Subcutaneous abdominal adipose tissue (tissue), 5 donors: ENCODE measurements around the gene RPL7L1.
A peak's percentile ranks its signal among the peaks of the same experiment; 100 is the strongest.

Source experiments
- H3K27ac ChIP-seq: one replicate; pipeline ENCODE4 v1.7.0; 2013; ENCODE audit warnings: low read depth, mild to moderate bottlenecking, inconsistent platforms, low read length, moderate library complexity
- H3K27me3 ChIP-seq, 5 donors: one replicate each; pipeline ENCODE4 v1.7.0; 2013; ENCODE audit warnings: low read length in 5 of 5, inconsistent platforms in 1 of 5; ENCODE audit not compliant: control insufficient read depth in 5 of 5, insufficient read depth in 4 of 5
- H3K36me3 ChIP-seq, 5 donors: one replicate each; pipeline ENCODE4 v1.7.0; 2013; ENCODE audit warnings: low read length in 5 of 5; ENCODE audit not compliant: control insufficient read depth in 5 of 5, insufficient read depth in 5 of 5
- H3K4me1 ChIP-seq, 5 donors: one replicate each; pipeline ENCODE4 v1.7.0; 2013; ENCODE audit warnings: low read length in 5 of 5, mild to moderate bottlenecking in 3 of 5, moderate library complexity in 1 of 5; ENCODE audit not compliant: control insufficient read depth in 5 of 5, insufficient read depth in 5 of 5
- H3K4me3 ChIP-seq, 5 donors: one replicate each; pipeline ENCODE4 v1.7.0; 2013; ENCODE audit warnings: low read length in 5 of 5, low read depth in 1 of 5
- H3K9ac ChIP-seq, 5 donors: one replicate each; pipeline ENCODE4 v1.7.0; 2013; ENCODE audit warnings: low read length in 5 of 5, mild to moderate bottlenecking in 4 of 5, moderate library complexity in 3 of 5
- H3K9me3 ChIP-seq, 5 donors: one replicate each; pipeline ENCODE4 v1.7.0; 2013; ENCODE audit warnings: low read length in 5 of 5; ENCODE audit not compliant: control insufficient read depth in 5 of 5
- donor health status: healthy.
- donor health status: healthy.
- donor health status: healthy.
- donor health status: healthy.
- donor health status: healthy.

The RPL7L1 gene

DNA sequence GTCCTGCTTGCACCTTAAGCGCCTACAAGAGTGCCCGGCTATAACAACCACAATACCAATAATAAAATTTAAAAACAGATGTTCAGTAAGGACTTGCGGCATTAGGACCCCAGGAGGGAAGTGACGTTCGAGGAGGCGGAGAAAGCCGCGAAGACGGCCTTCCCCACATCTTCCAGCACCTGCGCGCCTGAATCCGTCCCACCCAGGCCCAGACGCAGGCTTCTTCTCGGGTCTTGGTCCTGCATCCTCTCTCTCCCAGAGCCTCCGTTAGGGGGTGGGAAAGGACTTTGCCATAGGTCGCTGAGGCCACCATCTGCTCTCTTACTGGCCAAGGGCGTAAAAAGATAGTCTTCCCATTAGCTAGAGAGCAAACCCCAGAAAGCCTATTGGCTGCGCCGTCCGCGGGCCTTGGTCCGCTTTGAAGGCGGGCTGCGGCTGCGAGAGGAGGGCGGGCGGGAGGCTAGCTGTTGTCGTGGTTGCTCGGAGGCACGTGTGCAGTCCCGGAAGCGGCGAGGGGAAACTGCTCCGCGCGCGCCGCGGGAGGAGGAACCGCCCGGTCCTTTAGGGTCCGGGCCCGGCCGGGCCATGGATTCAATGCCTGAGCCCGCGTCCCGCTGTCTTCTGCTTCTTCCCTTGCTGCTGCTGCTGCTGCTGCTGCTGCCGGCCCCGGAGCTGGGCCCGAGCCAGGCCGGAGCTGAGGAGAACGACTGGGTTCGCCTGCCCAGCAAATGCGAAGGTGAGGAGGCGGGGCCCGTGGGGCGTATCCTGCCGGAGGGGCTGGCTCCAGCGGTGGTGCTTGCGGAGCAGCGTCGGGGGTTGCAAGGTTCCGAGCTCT, 49.8 kb downstream of the RPL7L1 start, which contains the start of gene CNPY3:
Gene CNPY3, plus strand, starts transcription at position 495 of the 835 bp plus-strand sequence. Its CDS starts 91 bp downstream, at position 586.
- Histone ChIP-seq H3K4me1 (peaks cover 3 to 45% (median 35%) of the 10 kb centered on the region in 5 donors), H3K36me3 (peaks cover 0 to 4% (median 2%) of the 10 kb centered on the region in 5 donors), H3K4me3 (peak within 1 kb of the TSS; percentile 73 to 87 (median 84)), H3K9ac (peak within 1 kb of the TSS; percentile 48 to 87 (median 79)), H3K27me3 (peaks cover 2 to 7% (median 5%) of the 10 kb centered on the region in 5 donors), H3K9me3 (no peaks in the 10 kb centered on the region), H3K27ac (peak within 1 kb of the TSS; percentile 84)

DNA sequence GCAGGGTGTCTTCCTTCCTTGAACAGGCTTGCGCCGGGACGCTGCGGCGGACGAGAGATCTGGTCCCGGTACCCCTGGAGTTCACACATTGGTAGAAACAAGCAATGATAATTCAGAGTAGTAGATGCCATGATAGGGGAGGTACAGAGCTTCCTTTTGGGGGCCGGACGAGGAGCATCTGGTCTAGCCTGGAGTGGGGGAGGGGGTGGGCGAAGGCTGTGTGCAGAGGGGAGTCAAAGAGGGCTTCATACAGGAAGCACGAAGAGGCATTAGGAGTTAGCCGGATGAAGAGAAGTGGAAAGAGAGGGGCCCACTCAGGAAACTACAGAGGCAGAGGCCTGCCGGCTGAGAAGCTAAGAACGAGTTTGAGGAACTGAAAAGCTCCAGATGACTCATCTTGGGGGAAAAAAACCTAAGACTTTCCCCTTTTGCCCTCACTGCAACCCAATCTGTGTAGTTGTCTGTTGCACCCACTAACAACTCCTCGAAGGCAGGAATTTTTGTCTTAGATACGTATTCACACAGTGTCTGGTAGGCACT, 50.5 kb downstream of the RPL7L1 start:
- no peaks in the 10 kb centered on the region for H3K9me3 ChIP-seq
- H3K9ac ChIP-seq: peak overlapping the region; percentile 48 to 87 (median 73)
- peak overlapping the region; percentile 84 for H3K27ac ChIP-seq
- peaks cover 0 to 6% (median 5%) of the 10 kb centered on the region in 5 donors for H3K27me3 ChIP-seq
- peaks cover 0 to 10% (median 7%) of the 10 kb centered on the region in 5 donors for H3K36me3 ChIP-seq
- H3K4me3 ChIP-seq: peak overlapping the region; percentile 73 to 87 (median 84)
- peaks cover 3 to 49% (median 38%) of the 10 kb centered on the region in 5 donors for H3K4me1 ChIP-seq

DNA sequence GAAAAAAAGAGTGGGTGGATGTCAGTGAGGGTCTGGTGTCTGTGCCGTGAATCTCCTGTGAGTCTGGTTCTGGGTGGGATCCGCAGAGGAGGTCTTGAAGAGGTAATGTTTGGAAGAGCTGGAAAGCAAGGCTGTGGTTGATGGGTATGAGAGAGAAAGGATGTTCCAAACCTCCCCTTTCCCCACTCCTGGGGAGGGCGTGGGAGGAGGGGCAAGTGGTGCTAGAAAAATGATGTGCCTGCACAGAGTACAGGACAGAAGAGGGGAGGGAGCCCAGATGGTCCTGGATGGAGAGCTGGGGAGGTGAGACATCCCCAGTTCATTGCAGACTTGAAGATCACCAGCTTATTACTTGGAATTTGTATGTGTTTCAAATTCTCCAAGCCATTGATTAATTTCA, 53.0 kb downstream of the RPL7L1 start:
- no peak overlapping the region for H3K4me3 ChIP-seq

DNA sequence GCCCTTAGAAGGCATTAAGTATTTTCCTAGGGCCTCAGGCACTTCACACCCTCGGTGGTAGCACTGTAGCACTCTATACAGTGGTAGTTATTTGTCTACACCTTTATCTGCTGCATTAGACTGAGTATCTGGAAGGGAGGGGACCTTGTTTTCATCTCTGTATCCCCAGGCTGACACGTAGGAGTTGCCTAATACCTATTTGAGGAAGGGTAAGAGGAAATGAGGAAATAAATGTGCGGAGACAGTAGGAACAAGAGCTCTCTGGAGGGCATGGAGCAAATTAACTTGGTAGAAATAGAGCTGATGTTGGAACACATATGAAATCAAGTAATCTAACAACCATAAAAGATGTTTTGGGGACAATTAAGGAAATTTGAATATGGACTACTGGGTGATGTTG, 53.8 kb downstream of the RPL7L1 start:
- Histone ChIP-seq H3K36me3 (peaks cover 0 to 39% (median 34%) of the 10 kb centered on the region in 5 donors), H3K4me1 (peaks cover 3 to 49% (median 38%) of the 10 kb centered on the region in 5 donors), H3K4me3 (peak overlapping the region in 1 of 5 donors; percentile 25), H3K9ac (peak overlapping the region in 1 of 5 donors; percentile 53), H3K27ac (no peak overlapping the region), H3K27me3 (no peaks in the 10 kb centered on the region), H3K9me3 (no peaks in the 10 kb centered on the region)

More for the DNA sequence above, 53.0 kb downstream of the RPL7L1 start:
- peaks cover 0 to 31% (median 26%) of the 10 kb centered on the region in 5 donors for H3K36me3 ChIP-seq
- H3K9me3 ChIP-seq: no peaks in the 10 kb centered on the region
- H3K4me1 ChIP-seq: peaks cover 3 to 49% (median 38%) of the 10 kb centered on the region in 5 donors
- H3K27ac ChIP-seq: no peak overlapping the region
- peak overlapping the region in 3 of 5 donors; percentile 14 to 64 (median 26) for H3K9ac ChIP-seq
- H3K27me3 ChIP-seq: no peaks in the 10 kb centered on the region

DNA sequence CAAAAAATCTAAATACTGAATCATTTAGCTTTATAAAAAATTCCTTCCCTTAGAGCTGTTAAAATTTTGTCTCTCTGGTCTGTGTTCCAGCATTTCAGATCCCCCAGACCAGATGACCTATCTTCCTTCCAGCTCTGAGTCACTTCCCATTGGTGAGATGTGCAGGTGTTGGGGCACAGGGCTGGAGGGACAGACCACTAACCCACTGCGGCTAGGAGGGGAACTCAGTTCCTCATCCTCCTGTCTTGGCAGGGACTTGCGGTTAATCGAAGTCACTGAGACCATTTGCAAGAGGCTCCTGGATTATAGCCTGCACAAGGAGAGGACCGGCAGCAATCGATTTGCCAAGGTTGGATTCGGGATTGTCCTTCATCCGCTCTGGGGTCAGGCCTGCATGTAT, 55.9 kb downstream of the RPL7L1 start:
- Histone ChIP-seq H3K36me3 (peaks cover 0 to 58% (median 53%) of the 10 kb centered on the region in 5 donors), H3K4me3 (no peak overlapping the region), H3K9ac (no peak overlapping the region), H3K4me1 (peaks cover 0 to 30% (median 23%) of the 10 kb centered on the region in 5 donors), H3K27me3 (no peaks in the 10 kb centered on the region), H3K27ac (no peak overlapping the region), H3K9me3 (no peaks in the 10 kb centered on the region)

DNA sequence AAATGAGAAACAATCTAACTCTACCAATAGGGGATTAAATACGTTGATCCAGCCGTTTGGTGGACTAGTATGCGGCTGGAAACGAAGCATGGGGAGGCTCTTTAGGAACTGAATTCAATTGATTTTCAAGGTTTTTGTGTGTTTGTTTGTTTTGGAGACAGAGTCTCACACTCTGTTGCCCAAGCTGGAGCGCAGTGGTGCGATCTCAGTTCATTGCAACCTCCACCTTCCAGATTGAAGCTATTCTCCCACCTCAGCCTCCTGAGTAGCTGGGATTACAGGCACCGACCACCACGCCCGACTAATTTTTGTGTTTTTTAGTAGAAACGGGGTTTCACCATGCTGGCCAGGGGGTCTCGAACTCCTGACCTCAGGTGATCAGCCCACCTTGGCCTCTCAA, 57.0 kb downstream of the RPL7L1 start:
- Histone ChIP-seq H3K4me1 (peaks cover 0 to 20% (median 14%) of the 10 kb centered on the region in 5 donors), H3K9ac (no peak overlapping the region), H3K36me3 (peaks cover 0 to 65% (median 58%) of the 10 kb centered on the region in 5 donors)

DNA sequence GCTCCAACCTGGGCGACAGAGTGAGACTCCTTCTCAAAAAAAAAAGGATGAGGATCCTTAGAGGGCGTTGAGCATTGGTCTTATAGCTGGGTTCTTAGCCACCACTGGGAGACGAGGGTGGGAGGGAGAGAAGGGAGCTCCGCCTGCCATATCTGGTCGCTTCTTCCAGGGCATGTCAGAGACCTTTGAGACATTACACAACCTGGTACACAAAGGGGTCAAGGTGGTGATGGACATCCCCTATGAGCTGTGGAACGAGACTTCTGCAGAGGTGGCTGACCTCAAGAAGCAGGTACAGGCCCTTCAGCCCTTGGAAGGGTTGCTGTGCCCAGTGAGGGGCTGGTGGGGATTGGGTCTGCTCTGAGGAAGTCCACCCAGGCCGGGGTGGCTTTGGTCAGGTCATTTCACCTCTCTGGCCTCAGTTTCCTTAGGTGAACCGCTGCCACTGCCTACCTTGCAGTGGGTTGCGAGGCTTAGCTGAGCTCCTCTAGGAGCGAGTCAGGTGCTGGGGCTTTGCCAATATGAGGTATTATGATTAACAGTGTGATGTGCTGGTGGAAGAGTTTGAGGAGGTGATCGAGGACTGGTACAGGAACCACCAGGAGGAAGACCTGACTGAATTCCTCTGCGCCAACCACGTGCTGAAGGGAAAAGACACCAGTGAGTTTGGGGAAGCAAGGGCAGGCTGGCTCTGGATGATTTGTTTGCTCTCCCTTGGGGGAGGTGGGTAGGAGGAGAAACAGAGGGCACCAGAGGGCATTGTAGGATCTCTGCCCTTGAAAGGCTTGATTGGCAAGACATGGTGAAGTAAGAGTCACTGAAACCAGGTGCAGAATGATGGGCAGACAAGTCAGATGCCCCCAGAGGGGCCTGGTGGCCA, 58.4 kb downstream of the RPL7L1 start:
- H3K36me3 ChIP-seq: peaks cover 0 to 67% (median 56%) of the 10 kb centered on the region in 5 donors
- H3K27me3 ChIP-seq: no peaks in the 10 kb centered on the region
- no peak overlapping the region for H3K4me3 ChIP-seq
- H3K27ac ChIP-seq: no peak overlapping the region
- no peak overlapping the region for H3K9ac ChIP-seq
- H3K9me3 ChIP-seq: no peaks in the 10 kb centered on the region
- peaks cover 0 to 10% (median 5%) of the 10 kb centered on the region in 5 donors for H3K4me1 ChIP-seq

More for the DNA sequence above, 57.0 kb downstream of the RPL7L1 start:
- H3K4me3 ChIP-seq: no peak overlapping the region
- H3K27ac ChIP-seq: no peak overlapping the region
- H3K9me3 ChIP-seq: no peaks in the 10 kb centered on the region
- H3K27me3 ChIP-seq: no peaks in the 10 kb centered on the region

DNA sequence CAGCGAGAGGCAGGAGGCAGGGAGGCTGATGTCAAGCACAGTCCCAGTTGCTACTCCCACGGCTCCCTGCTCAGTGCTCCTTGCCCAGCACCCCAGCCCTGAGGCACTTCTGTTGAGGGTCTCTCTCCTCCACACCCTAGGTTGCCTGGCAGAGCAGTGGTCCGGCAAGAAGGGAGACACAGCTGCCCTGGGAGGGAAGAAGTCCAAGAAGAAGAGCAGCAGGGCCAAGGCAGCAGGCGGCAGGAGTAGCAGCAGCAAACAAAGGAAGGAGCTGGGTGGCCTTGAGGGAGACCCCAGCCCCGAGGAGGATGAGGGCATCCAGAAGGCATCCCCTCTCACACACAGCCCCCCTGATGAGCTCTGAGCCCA, 59.0 kb downstream of the RPL7L1 start:
- peaks cover 0 to 67% (median 57%) of the 10 kb centered on the region in 5 donors for H3K36me3 ChIP-seq

DNA sequence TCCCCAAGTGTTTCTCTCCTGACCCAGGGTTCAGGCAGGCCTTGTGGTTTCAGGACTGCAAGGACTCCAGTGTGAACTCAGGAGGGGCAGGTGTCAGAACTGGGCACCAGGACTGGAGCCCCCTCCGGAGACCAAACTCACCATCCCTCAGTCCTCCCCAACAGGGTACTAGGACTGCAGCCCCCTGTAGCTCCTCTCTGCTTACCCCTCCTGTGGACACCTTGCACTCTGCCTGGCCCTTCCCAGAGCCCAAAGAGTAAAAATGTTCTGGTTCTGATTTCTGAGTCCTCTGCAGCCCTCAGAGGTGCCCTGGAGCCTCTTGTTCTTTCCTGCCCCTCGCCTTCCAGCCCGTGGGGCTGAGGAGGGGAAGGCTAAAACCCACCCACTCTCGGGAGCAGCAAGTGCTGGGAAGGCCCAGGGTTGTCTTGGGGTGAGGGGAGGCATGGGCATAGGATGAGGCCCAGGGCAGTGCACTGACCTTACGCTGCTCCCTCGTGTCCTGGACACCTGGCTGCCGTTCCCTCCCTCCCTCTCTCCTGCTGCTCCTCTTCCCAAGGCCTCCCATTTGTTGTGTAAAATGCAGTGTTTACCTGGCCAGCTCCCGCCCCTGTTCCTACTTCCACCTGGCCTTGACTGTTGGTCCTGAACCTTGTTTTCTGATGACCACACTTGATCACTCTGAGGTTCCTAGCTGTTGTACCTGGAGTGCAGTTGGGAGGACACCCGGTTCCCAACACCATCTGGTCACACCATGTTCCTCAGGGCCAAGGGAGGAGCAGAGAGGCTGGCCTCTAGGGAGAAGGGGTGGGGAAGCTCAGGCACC, 59.8 kb downstream of the RPL7L1 start:
- no peaks in the 10 kb centered on the region for H3K27me3 ChIP-seq
- no peak overlapping the region for H3K27ac ChIP-seq
- peaks cover 0 to 69% (median 60%) of the 10 kb centered on the region in 5 donors for H3K36me3 ChIP-seq
- H3K4me3 ChIP-seq: no peak overlapping the region
- H3K9ac ChIP-seq: no peak overlapping the region
- no peaks in the 10 kb centered on the region for H3K9me3 ChIP-seq
- H3K4me1 ChIP-seq: peaks cover 0 to 4% (median 0%) of the 10 kb centered on the region in 5 donors

More for the DNA sequence above, 59.0 kb downstream of the RPL7L1 start:
- Histone ChIP-seq H3K9me3 (no peaks in the 10 kb centered on the region), H3K4me3 (no peak overlapping the region), H3K27ac (no peak overlapping the region), H3K9ac (no peak overlapping the region), H3K27me3 (no peaks in the 10 kb centered on the region), H3K4me1 (peaks cover 0 to 5% (median 0%) of the 10 kb centered on the region in 5 donors)
